Esophagus squamous epithelium (tissue), 4 donors: Measurements from ENCODE around the gene ABO.

ENCODE experiments used
- CTCF ChIP-seq, 6 experiments: fragments of 450-650 bp in 4 of 6; fragments of 200-600 bp in 2 of 6; sonication (generic) in 2 of 6; IDR thresholded peaks; one replicate each; pipeline ENCODE4 v1.5.1; 2016 to 2019; ENCODE audit warnings: antibody characterized with exemption in 6 of 6, mild to moderate bottlenecking in 4 of 6, moderate library complexity in 4 of 6
- POLR2A ChIP-seq, 4 donors: fragments of 450-650 bp; IDR thresholded peaks; one replicate each; pipeline ENCODE4 v1.6.1; 2017; ENCODE audit warnings: antibody characterized with exemption in 4 of 4, mild to moderate bottlenecking in 4 of 4, moderate library complexity in 3 of 4

GRCh38 chr9:133301253-133302230, 26.5 kb upstream of the ABO start:
- no peak for TF ChIP-seq CTCF (IDR thresholded peaks at IDR 0.05)
- no peak for TF ChIP-seq POLR2A (IDR thresholded peaks at IDR 0.05)
